Uterus (tissue), 4 donors: Measurements from ENCODE around the gene RUNDC3A. TPM values are rescaled to one million over a fixed set of nuclear protein-coding genes. Genes with fewer than 3 reads are reported as not detected.

Experiments
- DNase-seq, 2 donors: peaks; one replicate each; pipeline ENCODE4 v3.0.0-alpha.2; 2019 to 2020
- H3K27ac ChIP-seq, 2 donors: fragments of 200-600 bp; sonication (generic); 1 replicate in 1 of 2; 2 replicates in 1 of 2; pipeline ENCODE4 v1.5.1; 2016 to 2018
- H3K27me3 ChIP-seq, 2 donors: fragments of 200-600 bp; sonication (generic); one replicate each; pipeline ENCODE4 v1.5.1; 2018 to 2019; ENCODE audit warnings: control low read depth in 1 of 2
- H3K36me3 ChIP-seq, 2 donors: fragments of 200-600 bp; sonication (generic); one replicate each; pipeline ENCODE4 v1.5.1; 2019; ENCODE audit warnings: control low read depth in 1 of 2
- H3K4me1 ChIP-seq, 2 donors: fragments of 200-600 bp; sonication (generic); one replicate each; pipeline ENCODE4 v1.5.1; 2018 to 2019; ENCODE audit warnings: control low read depth in 1 of 2
- H3K4me3 ChIP-seq, 2 donors: fragments of 200-600 bp; sonication (generic); 1 replicate in 1 of 2; 2 replicates in 1 of 2; pipeline ENCODE4 v1.5.1; 2018 to 2019; ENCODE audit warnings: mild to moderate bottlenecking in 1 of 2
- H3K9me3 ChIP-seq, 2 donors: fragments of 200-600 bp; sonication (generic); one replicate each; pipeline ENCODE4 v1.5.1; 2019; ENCODE audit warnings: control low read depth in 1 of 2
- CTCF ChIP-seq, 4 experiments: fragments of 200-600 bp in 2 of 4; fragments of 450-650 bp in 2 of 4; sonication (generic) in 2 of 4; IDR thresholded peaks; one replicate each; pipeline ENCODE4 v1.5.1; 2016 to 2019; ENCODE audit warnings: antibody characterized with exemption in 4 of 4, mild to moderate bottlenecking in 2 of 4, moderate library complexity in 1 of 4
- POLR2A ChIP-seq, 2 donors: fragments of 450-650 bp; IDR thresholded peaks; one replicate each; pipeline ENCODE4 v1.6.1; 2016; ENCODE audit warnings: antibody characterized with exemption in 2 of 2, mild to moderate bottlenecking in 1 of 2, moderate library complexity in 1 of 2
- intact Hi-C: fragments of 100-400 bp; cut with DNase I; formaldehyde crosslinking; loops from one replicate; pipeline ENCODE4 v1.15.1; 2023; ENCODE audit warnings: low total_unique reads
- total RNA-seq, 4 donors: library from RNA; depleted of rRNA in 3 of 4; stranded (reverse); fragments of >200 nt in 3 of 4; gene quantifications; one replicate each; pipeline versions ENCODE4 v1.1.0 to v1.2.4, GENCODE V29; 2014 to 2023
- donor health status: DM: yes; HTN: yes; CAD: no.

RUNDC3A gene
- total RNA-seq, 4 donors from 2014 or later = 0.69 TPM; not detected in 3

- DNase-seq = peak; percentile 58 to 72
- no peaks in the 10 kb centered on the region for H3K27me3 ChIP-seq
- peaks cover 0 to 1% of the 10 kb centered on the region in 2 donors for H3K4me1 ChIP-seq
- no peak overlapping the region for H3K27ac ChIP-seq
- intact Hi-C loops = loop anchor here (5.0 kb wide), 1 partner anchor 119 kb away; no protein-coding TSS in a partner anchor
- H3K9me3 ChIP-seq = no peaks in the 10 kb centered on the region
- TF ChIP-seq POLR2A (IDR thresholded peaks at IDR 0.05) = no peak
- TF ChIP-seq CTCF (IDR thresholded peaks at IDR 0.05) = peak; percentile 75 to 82 (median 78)
- no peaks in the 10 kb centered on the region for H3K36me3 ChIP-seq
- H3K4me3 ChIP-seq = no peak overlapping the region
Measured at GRCh38 chr17:44331249-44331760, 22.9 kb downstream of the RUNDC3A start.

- intact Hi-C loops = loop anchor here (5.0 kb wide), 1 partner anchor 121 kb away; no protein-coding TSS in a partner anchor
- no peaks in the 10 kb centered on the region for H3K27me3 ChIP-seq
- TF ChIP-seq POLR2A (IDR thresholded peaks at IDR 0.05) = no peak
- TF ChIP-seq CTCF (IDR thresholded peaks at IDR 0.05) = no peak
Measured at GRCh38 chr17:44333371-44333770, 25.0 kb downstream of the RUNDC3A start.

DNA sequence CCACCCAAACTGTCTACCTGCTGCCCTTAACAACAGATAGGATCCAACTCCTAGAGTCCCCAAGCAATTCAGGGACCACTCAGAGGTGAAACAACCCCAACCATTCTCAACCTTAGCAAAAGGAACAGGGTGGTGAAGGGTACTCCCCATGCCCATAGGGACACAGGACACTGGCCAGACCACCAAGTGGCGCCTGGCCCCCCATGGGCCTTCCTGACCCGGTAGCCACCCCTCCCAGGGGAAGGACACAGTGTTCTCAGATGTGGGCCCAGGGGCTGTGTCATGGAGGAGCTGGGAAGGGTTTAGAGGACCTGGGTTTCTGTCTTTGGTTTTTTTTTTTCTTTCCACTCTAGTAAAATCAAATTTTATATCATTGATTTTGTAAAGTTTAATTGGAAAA, 25.9 kb downstream of the RUNDC3A start:
- Histone ChIP-seq H3K36me3 (no peaks in the 10 kb centered on the region), H3K9me3 (no peaks in the 10 kb centered on the region), H3K4me1 (no peaks in the 10 kb centered on the region), H3K27ac (no peak overlapping the region), H3K4me3 (no peak overlapping the region), H3K27me3 (no peaks in the 10 kb centered on the region)
- DNase-seq = no peak
- no peak for TF ChIP-seq POLR2A (IDR thresholded peaks at IDR 0.05)
- TF ChIP-seq CTCF (IDR thresholded peaks at IDR 0.05) = no peak
- intact Hi-C loops = loop anchor here (5.0 kb wide), 1 partner anchor 122 kb away; no protein-coding TSS in a partner anchor

More at GRCh38 chr17:44333371-44333770, 25.0 kb downstream of the RUNDC3A start:
- no peaks in the 10 kb centered on the region for H3K4me1 ChIP-seq
- no peak overlapping the region for H3K27ac ChIP-seq
- no peak overlapping the region for H3K4me3 ChIP-seq
- H3K36me3 ChIP-seq = no peaks in the 10 kb centered on the region
- no peak for DNase-seq
- no peaks in the 10 kb centered on the region for H3K9me3 ChIP-seq

GRCh38 chr17:44334727-44335126, 26.3 kb downstream of the RUNDC3A start:
- no peaks in the 10 kb centered on the region for H3K9me3 ChIP-seq

More at GRCh38 chr17:44334727-44335126, 26.3 kb downstream of the RUNDC3A start:
- TF ChIP-seq POLR2A (IDR thresholded peaks at IDR 0.05) (no peak), CTCF (IDR thresholded peaks at IDR 0.05) (no peak)
- Histone ChIP-seq H3K27ac (no peak overlapping the region), H3K4me1 (no peaks in the 10 kb centered on the region), H3K4me3 (no peak overlapping the region), H3K27me3 (no peaks in the 10 kb centered on the region), H3K36me3 (no peaks in the 10 kb centered on the region)
- intact Hi-C loops = loop anchor here (5.0 kb wide), 1 partner anchor 122 kb away; no protein-coding TSS in a partner anchor
- DNase-seq = no peak
